Measurements from ENCODE around the gene ETS1.

Gene ETS1

DNA sequence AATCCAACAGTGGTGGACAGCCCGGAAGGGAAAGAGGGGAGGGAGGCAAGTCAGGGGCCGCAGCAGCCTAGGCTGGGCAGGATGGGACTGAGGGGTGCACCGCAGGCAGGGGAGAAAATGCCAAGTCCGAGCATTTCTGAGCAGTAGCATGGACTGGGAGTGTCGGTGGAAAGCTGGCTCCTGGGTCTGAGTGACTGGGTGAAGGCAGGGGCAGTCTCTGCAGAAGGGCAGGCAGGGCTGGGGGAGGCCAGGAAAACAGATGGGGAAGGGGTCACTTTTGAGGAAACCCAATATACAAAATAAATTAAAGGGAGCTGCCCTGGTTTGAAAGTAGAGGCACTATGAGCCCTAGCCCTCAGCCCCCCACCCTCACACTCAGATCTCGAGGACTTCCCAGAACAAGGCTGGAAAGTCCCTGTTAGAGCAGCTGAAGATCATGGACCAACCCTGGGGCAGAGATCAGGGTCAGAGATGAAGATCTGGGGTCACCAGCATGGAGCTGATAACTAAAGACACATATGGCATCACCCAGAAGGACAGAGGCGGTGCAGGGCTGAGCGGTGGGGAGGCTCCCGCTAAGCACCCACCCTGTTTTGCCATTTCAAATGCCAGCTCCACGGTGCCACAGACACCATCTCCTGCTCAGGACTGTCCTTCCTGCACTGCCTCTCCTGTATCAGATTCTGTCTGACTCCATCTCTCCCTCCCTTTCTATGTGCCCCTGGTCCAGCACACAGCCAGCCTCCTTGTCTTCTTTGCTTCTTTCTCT is 32.4 kb upstream of the ETS1 start:
- Histone ChIP-seq H3K36me3 (ENCODE audit: low read depth) (no peaks in the 10 kb centered on the region), H3K4me3 (ENCODE audit: severe bottlenecking) (no peak overlapping the region), H3K9me3 (ENCODE audit: severe bottlenecking) (no peaks in the 10 kb centered on the region), H3K27ac (ENCODE audit: poor library complexity, severe bottlenecking) (no peak overlapping the region), H3K4me1 (ENCODE audit: insufficient read depth, poor library complexity, severe bottlenecking) (no peaks in the 10 kb centered on the region), H3K27me3 (ENCODE audit: insufficient read depth, poor library complexity, severe bottlenecking) (no peaks in the 10 kb centered on the region)
- no peak for ATAC-seq (ENCODE audit: low read depth)
- TF ChIP-seq, protein P1, sequence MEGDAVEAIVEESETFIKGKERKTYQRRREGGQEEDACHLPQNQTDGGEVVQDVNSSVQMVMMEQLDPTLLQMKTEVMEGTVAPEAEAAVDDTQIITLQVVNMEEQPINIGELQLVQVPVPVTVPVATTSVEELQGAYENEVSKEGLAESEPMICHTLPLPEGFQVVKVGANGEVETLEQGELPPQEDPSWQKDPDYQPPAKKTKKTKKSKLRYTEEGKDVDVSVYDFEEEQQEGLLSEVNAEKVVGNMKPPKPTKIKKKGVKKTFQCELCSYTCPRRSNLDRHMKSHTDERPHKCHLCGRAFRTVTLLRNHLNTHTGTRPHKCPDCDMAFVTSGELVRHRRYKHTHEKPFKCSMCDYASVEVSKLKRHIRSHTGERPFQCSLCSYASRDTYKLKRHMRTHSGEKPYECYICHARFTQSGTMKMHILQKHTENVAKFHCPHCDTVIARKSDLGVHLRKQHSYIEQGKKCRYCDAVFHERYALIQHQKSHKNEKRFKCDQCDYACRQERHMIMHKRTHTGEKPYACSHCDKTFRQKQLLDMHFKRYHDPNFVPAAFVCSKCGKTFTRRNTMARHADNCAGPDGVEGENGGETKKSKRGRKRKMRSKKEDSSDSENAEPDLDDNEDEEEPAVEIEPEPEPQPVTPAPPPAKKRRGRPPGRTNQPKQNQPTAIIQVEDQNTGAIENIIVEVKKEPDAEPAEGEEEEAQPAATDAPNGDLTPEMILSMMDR (IDR thresholded peaks at IDR 0.05; ENCODE audit: poor library complexity, severe bottlenecking): no peak
- DNase-seq (ENCODE audit: low spot score): no peak

DNA sequence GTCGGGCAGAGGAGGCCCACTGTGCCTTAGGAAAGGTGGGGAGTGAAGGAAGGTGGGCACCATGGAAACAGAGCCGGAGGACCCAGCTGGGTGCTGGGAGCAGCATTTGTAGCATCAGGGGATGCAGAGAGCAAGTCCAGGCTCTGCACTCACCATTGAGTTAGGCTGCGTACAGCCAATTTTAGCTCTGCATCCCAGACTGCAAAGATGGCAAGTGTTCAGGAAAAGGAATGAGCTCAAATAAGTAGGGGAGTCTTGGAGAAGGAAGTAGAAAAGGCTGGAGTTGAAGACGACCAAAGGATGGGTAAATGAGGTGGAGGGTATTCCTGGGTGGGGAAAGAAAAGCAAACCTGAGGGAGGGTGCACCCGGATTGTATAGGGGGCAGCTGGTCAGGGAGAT is 31.6 kb upstream of the ETS1 start:
- Histone ChIP-seq H3K4me3 (ENCODE audit: severe bottlenecking) (no peak overlapping the region), H3K27ac (ENCODE audit: poor library complexity, severe bottlenecking) (no peak overlapping the region), H3K4me1 (ENCODE audit: insufficient read depth, poor library complexity, severe bottlenecking) (no peaks in the 10 kb centered on the region), H3K9me3 (ENCODE audit: severe bottlenecking) (no peaks in the 10 kb centered on the region), H3K36me3 (ENCODE audit: low read depth) (no peaks in the 10 kb centered on the region), H3K27me3 (ENCODE audit: insufficient read depth, poor library complexity, severe bottlenecking) (no peaks in the 10 kb centered on the region)
- DNase-seq (ENCODE audit: low spot score) (no peak), ATAC-seq (ENCODE audit: low read depth) (no peak)
- TF ChIP-seq, protein P1 (IDR thresholded peaks at IDR 0.05; ENCODE audit: poor library complexity, severe bottlenecking): no peak

DNA sequence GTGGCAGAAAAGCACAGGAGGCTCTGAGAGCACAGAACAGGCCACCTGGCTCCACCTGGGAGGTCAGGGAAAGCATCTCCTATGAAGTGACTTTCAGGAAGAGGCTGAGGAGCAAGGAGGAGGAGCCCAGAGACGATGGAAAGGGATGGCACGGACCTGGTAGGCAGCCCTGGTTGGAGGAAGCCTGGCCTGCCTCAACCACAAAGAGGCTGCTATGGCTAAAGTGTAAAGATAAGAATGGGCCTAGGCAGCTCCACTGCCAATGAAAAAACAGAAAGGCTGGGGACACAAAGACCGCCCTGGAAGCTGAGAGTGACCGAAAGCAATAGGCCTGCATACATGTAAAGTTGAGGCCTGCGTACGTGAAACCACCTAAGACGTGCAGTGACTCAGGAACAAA is 31.2 kb upstream of the ETS1 start:
- Histone ChIP-seq H3K9me3 (ENCODE audit: severe bottlenecking) (no peaks in the 10 kb centered on the region), H3K27ac (ENCODE audit: poor library complexity, severe bottlenecking) (no peak overlapping the region), H3K4me3 (ENCODE audit: severe bottlenecking) (no peak overlapping the region), H3K36me3 (ENCODE audit: low read depth) (no peaks in the 10 kb centered on the region), H3K4me1 (ENCODE audit: insufficient read depth, poor library complexity, severe bottlenecking) (no peaks in the 10 kb centered on the region), H3K27me3 (ENCODE audit: insufficient read depth, poor library complexity, severe bottlenecking) (no peaks in the 10 kb centered on the region)
- DNase-seq (ENCODE audit: low spot score) (no peak), ATAC-seq (ENCODE audit: low read depth) (no peak)
- TF ChIP-seq, protein P1 (IDR thresholded peaks at IDR 0.05; ENCODE audit: poor library complexity, severe bottlenecking): no peak

DNA sequence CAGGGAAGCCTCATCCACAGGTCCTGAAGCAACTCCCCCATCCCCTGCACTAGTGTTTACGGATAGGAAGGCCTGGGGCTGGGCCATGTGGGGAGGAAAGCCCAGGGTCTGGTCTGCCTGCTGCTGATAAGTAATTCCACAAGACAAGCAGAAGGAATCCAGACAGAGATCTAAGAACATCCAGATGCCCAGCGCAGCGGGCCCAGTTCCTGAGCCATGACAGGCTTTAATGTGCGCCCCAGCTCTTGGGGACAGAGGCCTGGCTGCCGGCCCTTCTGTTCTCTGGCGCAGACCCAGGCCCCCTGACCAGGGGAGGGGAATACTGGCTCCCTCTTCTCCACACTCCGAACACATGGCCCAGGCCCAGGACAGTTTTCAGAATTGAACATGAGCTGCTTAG is 28.8 kb upstream of the ETS1 start:
- no peaks in the 10 kb centered on the region for H3K27me3 ChIP-seq (ENCODE audit: insufficient read depth, poor library complexity, severe bottlenecking)
- no peaks in the 10 kb centered on the region for H3K4me1 ChIP-seq (ENCODE audit: insufficient read depth, poor library complexity, severe bottlenecking)
- H3K4me3 ChIP-seq (ENCODE audit: severe bottlenecking): no peak overlapping the region
- ATAC-seq (ENCODE audit: low read depth): no peak
- TF ChIP-seq, protein P1 (IDR thresholded peaks at IDR 0.05; ENCODE audit: poor library complexity, severe bottlenecking): no peak
- no peaks in the 10 kb centered on the region for H3K36me3 ChIP-seq (ENCODE audit: low read depth)
- no peak for DNase-seq (ENCODE audit: low spot score)
- no peak overlapping the region for H3K27ac ChIP-seq (ENCODE audit: poor library complexity, severe bottlenecking)
- H3K9me3 ChIP-seq (ENCODE audit: severe bottlenecking): no peaks in the 10 kb centered on the region

DNA sequence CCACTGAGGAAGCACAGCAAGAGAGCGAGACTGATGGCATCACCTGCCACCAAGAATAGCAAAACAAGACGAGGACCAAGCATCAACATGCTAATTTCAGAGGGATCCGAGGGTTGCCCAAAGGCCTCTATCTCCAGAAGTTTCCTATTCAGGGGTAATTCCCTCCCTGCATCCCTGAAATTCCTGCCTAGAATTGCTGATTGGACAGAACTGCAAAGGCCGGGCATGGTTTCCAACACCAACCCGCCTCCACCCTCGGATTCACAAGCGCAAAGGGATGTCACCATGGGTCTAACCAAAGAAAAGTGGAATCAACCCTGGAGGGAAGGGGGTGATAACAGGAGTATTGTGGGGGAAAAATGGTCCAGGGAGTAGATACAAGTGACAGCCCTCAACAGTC is 28.3 kb upstream of the ETS1 start:
- TF ChIP-seq, protein P1 (IDR thresholded peaks at IDR 0.05; ENCODE audit: poor library complexity, severe bottlenecking): no peak
- DNase-seq (ENCODE audit: low spot score) (no peak), ATAC-seq (ENCODE audit: low read depth) (no peak)
- no peaks in the 10 kb centered on the region for H3K4me1 ChIP-seq (ENCODE audit: insufficient read depth, poor library complexity, severe bottlenecking)
- no peaks in the 10 kb centered on the region for H3K36me3 ChIP-seq (ENCODE audit: low read depth)
- no peak overlapping the region for H3K27ac ChIP-seq (ENCODE audit: poor library complexity, severe bottlenecking)
- H3K9me3 ChIP-seq (ENCODE audit: severe bottlenecking): no peaks in the 10 kb centered on the region
- no peak overlapping the region for H3K4me3 ChIP-seq (ENCODE audit: severe bottlenecking)
- H3K27me3 ChIP-seq (ENCODE audit: insufficient read depth, poor library complexity, severe bottlenecking): no peaks in the 10 kb centered on the region
